Naive thymus-derived CD8-positive, alpha-beta T cell (primary cell): ENCODE results near the gene PRDM11. TPM values are rescaled to one million over a fixed set of nuclear protein-coding genes. Genes with fewer than 3 reads are reported as not detected.

Experiments
- ATAC-seq, 2 donors: fragments of 150-1000 bp; cut with Tn5 transposase in 1 of 2; sonication (Bioruptor Pico), chemical (Tn5 transposase) in 1 of 2; 1 replicate in 1 of 2; 2 replicates in 1 of 2; pipeline ENCODE4 v1.10.0; 2021; ENCODE audit warnings: mild to moderate bottlenecking in 2 of 2, moderate library complexity in 2 of 2
- POLR2A ChIA-PET: fragments of 350-600 bp; sonication (Branson Sonifier 250); formaldehyde crosslinking; loops from one replicate; lab custom pipeline; 2021; ENCODE audit warnings: antibody characterized with exemption; lab: Charles Lee
- DNase-seq, 10 donors: peaks; one replicate each; pipeline versions ENCODE4 v3.0.0 to v3.0.0-alpha.2; 2020 to 2022
- H3K27ac Mint-ChIP-seq, 10 donors: one replicate each; pipeline ENCODE4 v1.8.0; 2020 to 2022; ENCODE audit warnings: mild to moderate bottlenecking in 10 of 10, mixed read lengths in 10 of 10, moderate library complexity in 4 of 10, inconsistent platforms in 1 of 10
- H3K27me3 Mint-ChIP-seq, 5 donors: one replicate each; pipeline ENCODE4 v1.8.0; 2021 to 2022; ENCODE audit warnings: mixed read lengths in 5 of 5
- H3K36me3 Mint-ChIP-seq, 3 donors: one replicate each; pipeline ENCODE4 v1.8.0; 2020 to 2022; ENCODE audit warnings: mixed read lengths in 3 of 3, mild to moderate bottlenecking in 2 of 3, inconsistent platforms in 1 of 3
- H3K4me1 Mint-ChIP-seq, 4 donors: one replicate each; pipeline ENCODE4 v1.8.0; 2021 to 2022; ENCODE audit warnings: mixed read lengths in 4 of 4
- H3K4me3 Mint-ChIP-seq, 10 donors: one replicate each; pipeline ENCODE4 v1.8.0; 2020 to 2022; ENCODE audit warnings: mild to moderate bottlenecking in 10 of 10, mixed read lengths in 10 of 10, moderate library complexity in 6 of 10, inconsistent platforms in 1 of 10
- H3K9me3 Mint-ChIP-seq, 9 donors: one replicate each; pipeline ENCODE4 v1.8.0; 2020 to 2022; ENCODE audit warnings: mixed read lengths in 9 of 9, mild to moderate bottlenecking in 3 of 9, inconsistent platforms in 1 of 9, moderate library complexity in 1 of 9
- polyA plus RNA-seq, 3 donors: library from polyadenylated mRNA; unstranded; fragments of 300-500 nt; fragmentation: Illumina TruSeq; gene quantifications; one replicate each; pipeline ENCODE4 v1.2.3, GENCODE V29; 2021
- total RNA-seq, 8 experiments: library from RNA in 2 of 8; stranded (reverse) in 2 of 8; gene quantifications; one replicate each; pipeline ENCODE4 v1.2.3 and lab custom pipeline; 2021 to 2026

PRDM11 gene
- total RNA-seq (10 to 100 TPM; 10.3 to 12.0 TPM), polyA plus RNA-seq (1 to 10 TPM in 1 of 3 donors, under 1 TPM in 2; 0.49 to 1.4 (median 0.87) TPM), total RNA-seq (lab: John Stamatoyannopoulos, UW) (10.8 to 21.1 (median 16.5) reads per million in 6 experiments)

DNA sequence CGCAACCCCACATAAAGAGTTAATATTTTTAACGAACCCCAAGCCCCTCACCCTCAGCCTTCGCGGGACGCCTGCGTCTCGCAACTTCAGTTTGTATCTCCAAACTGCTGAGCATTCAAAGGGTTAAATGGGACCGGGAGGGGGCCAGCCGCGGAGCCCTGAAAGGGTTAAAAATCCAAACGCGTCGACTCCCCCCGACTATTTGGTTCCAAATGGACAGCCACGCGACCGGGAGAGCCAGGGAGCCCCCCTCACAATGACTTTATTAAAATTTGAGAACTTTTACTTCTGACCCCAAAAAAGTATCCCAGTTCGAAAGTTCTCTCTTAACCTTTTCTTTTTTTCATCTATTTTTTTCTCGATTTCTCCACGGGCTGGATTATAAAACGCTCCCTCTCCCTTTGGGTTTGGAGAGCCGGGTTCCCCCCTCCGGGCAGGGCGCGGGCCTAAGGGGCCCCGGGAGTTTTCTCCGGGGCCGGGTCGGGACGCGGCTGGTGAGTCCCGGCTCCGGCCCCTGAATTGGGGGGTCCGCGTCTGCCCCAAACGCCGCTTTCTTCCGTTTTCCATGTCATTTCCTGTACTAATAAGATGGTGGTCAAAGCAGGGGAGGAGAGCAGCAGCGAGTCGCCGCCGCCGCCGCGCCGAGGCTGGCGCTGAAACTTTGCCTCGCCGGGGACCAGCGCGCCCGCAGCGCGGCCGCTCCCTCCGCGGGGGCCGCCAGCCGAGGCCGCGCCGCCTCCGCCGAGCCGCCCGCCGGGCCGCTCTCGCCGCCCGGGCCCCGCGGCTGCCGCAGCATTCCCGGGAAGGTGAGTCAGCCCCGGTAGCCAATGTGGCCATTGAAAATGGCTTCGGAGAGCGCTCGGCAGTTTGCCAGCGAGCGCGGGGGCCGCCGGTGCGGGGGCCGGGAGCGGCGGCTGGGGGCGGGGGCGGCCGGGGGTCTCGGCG lies at the start of gene PRDM11:
TSS of gene PRDM11 (plus strand) at position 568 of the 945 bp plus-strand sequence. CDS start 35,128 bp downstream, outside the sequence.
- Mint-ChIP-seq H3K4me1 (peaks cover 21 to 45% (median 37%) of the 10 kb centered on the region in 4 donors), H3K27me3 (peaks cover 6 to 14% (median 12%) of the 10 kb centered on the region in 5 donors), H3K9me3 (no peaks in the 10 kb centered on the region), H3K4me3 (peak within 1 kb of the TSS; percentile 85 to 96 (median 92)), H3K36me3 (no peaks in the 10 kb centered on the region), H3K27ac (peak within 1 kb of the TSS; percentile 88 to 96 (median 94))
- POLR2A ChIA-PET, result interaction anchor here (0.7 to 0.9 kb wide), 2 partner anchors 66 to 208 kb away, joined by 3 to 4 read pairs; no protein-coding TSS in a partner anchor
- DNase-seq (peak in 8 of 10 donors; percentile 11 to 71 (median 52)), ATAC-seq (peak; percentile 47 to 55)

DNA sequence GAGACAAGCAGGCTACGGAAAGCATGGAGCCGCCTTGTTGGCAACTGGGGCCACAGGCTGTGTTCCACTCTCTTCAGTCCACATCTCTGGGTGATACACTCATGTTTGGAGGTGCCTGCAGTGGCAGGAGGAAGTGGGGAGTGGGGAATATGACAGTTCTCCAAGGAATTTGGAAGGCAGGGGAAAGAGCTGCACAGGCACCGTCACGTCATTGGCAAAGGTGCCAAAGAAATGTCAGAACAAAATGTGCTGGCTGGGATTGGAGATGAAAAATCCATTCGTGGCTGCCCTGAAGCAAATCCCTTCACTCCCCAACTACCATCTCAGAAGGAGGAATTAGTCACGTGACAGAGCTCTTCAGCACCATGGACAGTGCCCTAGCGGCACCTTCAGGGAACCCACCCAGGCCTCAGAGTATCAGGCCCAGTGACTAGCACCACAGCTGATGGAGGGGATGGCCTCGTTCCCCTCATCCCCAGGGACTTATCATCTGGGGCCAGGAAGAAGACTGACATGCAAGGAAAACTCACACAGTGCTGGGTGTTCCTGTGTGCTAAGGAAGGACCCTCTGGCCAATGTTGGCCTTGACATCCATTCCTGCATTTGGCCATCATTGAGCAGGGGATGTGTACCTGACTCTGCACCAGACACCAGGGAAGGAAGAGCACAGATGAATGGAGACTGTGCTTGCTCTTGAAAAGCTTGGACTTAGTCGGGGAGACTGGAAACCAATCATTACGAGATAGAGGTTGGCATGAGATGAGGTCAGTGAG lies 48.5 kb upstream of the PRDM11 start:
- ATAC-seq (no peak), DNase-seq (peak in 4 of 10 donors; percentile 20 to 39 (median 31))
- Mint-ChIP-seq H3K4me3 (no peak overlapping the region), H3K4me1 (peaks cover 20 to 40% (median 33%) of the 10 kb centered on the region in 4 donors), H3K36me3 (peaks cover 0 to 2% (median 0%) of the 10 kb centered on the region in 3 donors), H3K27me3 (peaks cover 0 to 12% (median 6%) of the 10 kb centered on the region in 5 donors), H3K27ac (no peak overlapping the region), H3K9me3 (no peaks in the 10 kb centered on the region)
- POLR2A ChIA-PET, result interaction anchor here (1.1 kb wide), 1 partner anchor 24 kb away, joined by 3 read pairs; no protein-coding TSS in a partner anchor

DNA sequence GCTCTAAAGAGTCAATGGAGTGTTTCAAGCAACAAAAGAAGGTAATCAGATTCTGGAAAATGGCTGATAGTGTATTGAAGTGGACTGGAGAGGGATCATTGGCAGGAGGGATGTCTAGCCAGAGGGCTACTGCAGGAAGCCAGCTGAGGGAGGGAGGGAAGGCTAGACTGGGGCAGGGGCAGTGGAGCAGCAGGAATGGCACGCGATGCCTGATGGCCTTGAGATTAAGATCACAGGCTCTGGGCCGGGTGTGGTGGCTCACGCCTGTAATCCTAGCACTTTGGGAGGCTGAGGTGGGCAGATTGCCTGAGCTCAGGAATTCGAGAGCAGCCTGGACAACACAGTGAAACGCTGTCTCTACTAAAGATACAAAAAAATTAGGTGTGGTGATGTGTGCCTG lies 47.5 kb upstream of the PRDM11 start:
- H3K27me3 Mint-ChIP-seq, result peaks cover 0 to 12% (median 6%) of the 10 kb centered on the region in 5 donors
- peaks cover 15 to 34% (median 27%) of the 10 kb centered on the region in 4 donors for H3K4me1 Mint-ChIP-seq
- POLR2A ChIA-PET, result interaction anchor here (1.1 kb wide), 1 partner anchor 25 kb away, joined by 3 read pairs; no protein-coding TSS in a partner anchor
- ATAC-seq (no peak), DNase-seq (peak in 1 of 10 donors; percentile 12)
- H3K9me3 Mint-ChIP-seq, result no peaks in the 10 kb centered on the region
- peaks cover 0 to 2% (median 0%) of the 10 kb centered on the region in 3 donors for H3K36me3 Mint-ChIP-seq
- H3K4me3 Mint-ChIP-seq, result no peak overlapping the region
- peak overlapping the region in 2 of 10 donors; percentile 28 to 78 for H3K27ac Mint-ChIP-seq

DNA sequence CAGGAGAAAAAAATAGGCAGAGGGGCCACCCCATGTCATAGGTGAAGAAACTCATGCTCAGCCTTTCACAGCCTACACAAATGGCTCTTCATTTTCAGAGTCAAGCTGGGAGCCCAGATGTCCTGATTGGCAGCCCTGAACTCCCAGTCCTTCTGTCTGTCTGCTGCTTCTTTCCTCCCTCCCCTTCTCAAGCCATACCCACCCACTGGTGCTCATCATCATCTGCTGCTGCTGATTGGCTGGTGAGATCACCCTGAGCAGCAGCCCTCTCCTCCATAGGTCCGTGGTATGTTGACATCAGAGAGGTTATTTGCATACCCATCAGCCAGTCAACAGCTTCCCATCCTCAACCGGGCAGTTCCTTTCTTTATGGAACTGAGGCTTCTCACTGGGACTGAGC lies 46.1 kb upstream of the PRDM11 start:
- DNase-seq (peak in 1 of 10 donors; percentile 14), ATAC-seq (peak in 1 of 2 donors; percentile 46)
- Mint-ChIP-seq H3K36me3 (peaks cover 0 to 2% (median 0%) of the 10 kb centered on the region in 3 donors), H3K27ac (peak overlapping the region in 4 of 10 donors; percentile 3 to 49 (median 34)), H3K27me3 (peaks cover 0 to 10% (median 6%) of the 10 kb centered on the region in 5 donors), H3K4me1 (peaks cover 13 to 32% (median 24%) of the 10 kb centered on the region in 4 donors), H3K4me3 (no peak overlapping the region), H3K9me3 (no peaks in the 10 kb centered on the region)
- POLR2A ChIA-PET, result interaction anchor here (0.9 kb wide), 1 partner anchor 150 kb away, joined by 3 read pairs; the partner anchor contains the start of gene TP53I11

DNA sequence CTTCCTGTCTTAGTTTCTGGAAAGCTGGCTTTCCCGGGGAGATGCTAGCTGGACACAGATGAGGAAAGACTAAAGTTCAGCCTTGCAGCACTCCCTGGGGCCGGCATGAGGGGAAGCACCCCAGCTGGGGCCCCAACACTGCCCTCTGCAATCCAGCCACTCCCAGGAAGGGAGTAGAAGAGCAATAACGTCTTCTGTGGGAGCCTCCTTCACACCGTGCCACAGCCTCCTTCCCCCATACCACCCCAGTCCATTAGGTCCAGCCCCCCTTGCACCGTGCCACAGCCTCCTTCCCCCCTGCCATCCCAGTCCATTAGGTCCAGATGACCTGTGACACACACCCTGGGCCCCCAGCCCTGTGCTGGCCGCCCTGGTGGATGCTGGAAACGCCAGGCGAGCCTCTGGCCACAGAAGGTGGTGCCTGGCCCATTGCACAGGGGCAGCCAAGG lies 44.1 kb upstream of the PRDM11 start:
- peak in 1 of 2 donors; percentile 5 for ATAC-seq
- Mint-ChIP-seq H3K4me3 (peak overlapping the region in 5 of 10 donors; percentile 26 to 77 (median 67)), H3K27ac (peak overlapping the region in 7 of 10 donors; percentile 9 to 88 (median 63)), H3K9me3 (no peaks in the 10 kb centered on the region), H3K36me3 (peaks cover 0 to 2% (median 0%) of the 10 kb centered on the region in 3 donors), H3K27me3 (peaks cover 0 to 8% (median 6%) of the 10 kb centered on the region in 5 donors), H3K4me1 (peaks cover 12 to 35% (median 25%) of the 10 kb centered on the region in 4 donors)
- peak in 1 of 10 donors; percentile 7 for DNase-seq
- POLR2A ChIA-PET, result interaction anchor here (0.9 to 4.4 kb wide), 6 partner anchors 9 to 175 kb away, joined by 3 to 41 read pairs (median 4); no protein-coding TSS in a partner anchor

DNA sequence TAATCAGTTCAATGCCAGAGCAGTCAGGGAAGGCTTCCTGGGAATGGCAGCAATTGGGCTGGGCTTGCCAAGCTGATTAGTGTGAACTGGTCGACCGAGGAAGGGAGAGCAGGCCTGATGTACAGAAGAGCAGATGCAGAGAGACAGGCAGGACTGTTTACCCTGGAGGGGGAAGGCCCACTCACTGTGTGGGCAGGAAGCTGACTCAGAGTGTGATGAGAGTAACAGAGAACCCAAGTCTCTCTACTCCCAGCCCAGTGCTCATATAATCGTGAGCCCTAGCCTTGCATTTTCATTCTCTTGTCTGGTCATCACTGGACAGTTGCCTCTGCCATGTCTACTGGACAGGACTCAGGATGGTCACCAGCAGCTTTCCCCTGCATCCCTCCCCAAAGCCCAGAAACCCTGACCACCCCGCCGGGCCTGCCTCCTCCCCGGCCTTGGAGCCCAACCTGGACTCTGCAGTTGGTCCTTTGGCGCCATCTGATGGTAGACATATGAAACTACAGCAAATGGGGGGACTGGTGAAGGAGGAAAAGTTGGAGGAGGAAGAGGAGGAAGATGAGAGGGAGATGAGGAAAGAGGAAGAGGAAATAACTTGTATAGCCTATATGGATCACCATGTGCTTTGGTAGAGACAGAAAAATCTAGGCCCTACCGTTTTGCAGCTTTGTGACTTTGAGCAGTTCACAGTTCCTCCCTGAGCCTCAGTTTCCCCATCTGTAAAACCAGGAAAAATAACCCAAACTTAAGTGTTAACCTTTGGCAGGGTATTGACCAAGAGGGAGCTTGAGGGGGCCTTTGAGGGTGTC lies 43.4 kb upstream of the PRDM11 start:
- ATAC-seq, result peak; percentile 79 to 98
- Mint-ChIP-seq H3K4me1 (peaks cover 12 to 34% (median 25%) of the 10 kb centered on the region in 4 donors), H3K27me3 (peaks cover 0 to 8% (median 6%) of the 10 kb centered on the region in 5 donors), H3K4me3 (peak overlapping the region in 9 of 10 donors; percentile 26 to 77 (median 64)), H3K36me3 (peaks cover 0 to 2% (median 0%) of the 10 kb centered on the region in 3 donors), H3K9me3 (no peaks in the 10 kb centered on the region), H3K27ac (peak overlapping the region in 7 of 10 donors; percentile 1 to 88 (median 81))
- POLR2A ChIA-PET, result interaction anchor here (0.9 to 4.4 kb wide), 7 partner anchors 9 to 176 kb away, joined by 3 to 41 read pairs (median 4); no protein-coding TSS in a partner anchor
- DNase-seq, result peak in 9 of 10 donors; percentile 30 to 83 (median 52)

DNA sequence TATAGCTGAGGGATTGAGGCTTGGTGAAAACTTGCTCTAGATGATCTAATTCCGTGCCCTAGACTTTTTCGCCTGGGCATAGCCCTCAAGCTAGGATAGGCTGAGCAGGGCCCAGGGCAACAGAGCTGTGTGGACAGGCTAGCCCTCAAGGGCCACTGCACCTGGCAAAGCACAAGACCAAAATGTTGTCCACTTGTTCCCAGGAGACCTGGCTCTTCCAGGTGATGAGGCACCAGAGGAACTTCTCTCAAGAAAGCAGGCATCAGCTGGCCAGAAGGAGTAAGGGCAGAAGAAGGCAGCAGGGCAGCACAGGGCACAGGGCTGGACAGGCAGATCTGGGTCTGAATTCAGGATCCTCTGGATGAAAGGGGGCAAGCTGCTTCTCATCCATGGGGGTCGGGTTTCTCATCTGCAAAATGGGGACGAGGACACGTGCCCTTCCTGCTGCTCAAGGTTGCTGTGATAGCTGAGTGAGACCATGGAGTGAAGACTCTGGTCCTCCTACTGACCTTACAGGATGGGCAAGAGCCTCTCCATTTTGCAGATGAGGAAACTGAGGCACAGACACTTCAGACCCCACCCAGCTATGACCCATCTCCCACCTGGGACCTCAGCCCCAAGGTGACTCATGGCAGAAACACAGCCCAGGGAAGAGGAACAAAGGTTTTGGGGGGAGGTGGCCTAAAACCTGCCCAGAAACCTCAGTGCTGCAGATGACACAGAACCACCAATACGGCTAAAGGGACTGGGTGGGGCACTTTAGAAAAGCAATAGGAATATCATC lies 42.2 kb upstream of the PRDM11 start:
- POLR2A ChIA-PET, result interaction anchor here (1.7 to 4.4 kb wide), 2 partner anchors 31 to 167 kb away, joined by 6 to 41 read pairs; no protein-coding TSS in a partner anchor
- Mint-ChIP-seq H3K27me3 (peaks cover 2 to 4% (median 3%) of the 10 kb centered on the region in 5 donors), H3K4me3 (no peak overlapping the region), H3K4me1 (peaks cover 12 to 32% (median 25%) of the 10 kb centered on the region in 4 donors), H3K27ac (peak overlapping the region in 2 of 10 donors; percentile 5 to 9), H3K9me3 (no peaks in the 10 kb centered on the region), H3K36me3 (no peaks in the 10 kb centered on the region)
- peak in 1 of 10 donors; percentile 12 for DNase-seq
- no peak for ATAC-seq

DNA sequence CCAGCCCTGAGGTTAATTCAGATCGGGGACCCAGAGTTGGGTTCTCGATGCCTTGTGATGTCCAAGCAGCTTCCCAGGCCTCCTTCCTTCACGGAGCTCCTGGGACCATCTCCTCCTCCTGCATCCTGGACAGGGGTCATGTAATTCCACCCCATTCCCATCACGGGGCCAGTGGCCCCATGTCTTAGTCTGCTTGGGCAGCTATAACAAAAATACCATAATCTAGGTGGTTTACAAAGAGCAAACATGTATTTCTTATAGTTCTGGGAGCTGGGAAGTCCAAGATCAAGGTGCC lies 41.7 kb upstream of the PRDM11 start:
- H3K9me3 Mint-ChIP-seq, result no peaks in the 10 kb centered on the region
- peaks cover 3 to 9% (median 5%) of the 10 kb centered on the region in 5 donors for H3K27me3 Mint-ChIP-seq
- no peak for DNase-seq
- H3K4me3 Mint-ChIP-seq, result no peak overlapping the region
- H3K27ac Mint-ChIP-seq, result no peak overlapping the region
- H3K36me3 Mint-ChIP-seq, result no peaks in the 10 kb centered on the region
- no peak for ATAC-seq
- POLR2A ChIA-PET, result interaction anchor here (4.4 kb wide), 1 partner anchor 168 kb away, joined by 41 read pairs; no protein-coding TSS in a partner anchor
- H3K4me1 Mint-ChIP-seq, result peaks cover 12 to 32% (median 25%) of the 10 kb centered on the region in 4 donors

DNA sequence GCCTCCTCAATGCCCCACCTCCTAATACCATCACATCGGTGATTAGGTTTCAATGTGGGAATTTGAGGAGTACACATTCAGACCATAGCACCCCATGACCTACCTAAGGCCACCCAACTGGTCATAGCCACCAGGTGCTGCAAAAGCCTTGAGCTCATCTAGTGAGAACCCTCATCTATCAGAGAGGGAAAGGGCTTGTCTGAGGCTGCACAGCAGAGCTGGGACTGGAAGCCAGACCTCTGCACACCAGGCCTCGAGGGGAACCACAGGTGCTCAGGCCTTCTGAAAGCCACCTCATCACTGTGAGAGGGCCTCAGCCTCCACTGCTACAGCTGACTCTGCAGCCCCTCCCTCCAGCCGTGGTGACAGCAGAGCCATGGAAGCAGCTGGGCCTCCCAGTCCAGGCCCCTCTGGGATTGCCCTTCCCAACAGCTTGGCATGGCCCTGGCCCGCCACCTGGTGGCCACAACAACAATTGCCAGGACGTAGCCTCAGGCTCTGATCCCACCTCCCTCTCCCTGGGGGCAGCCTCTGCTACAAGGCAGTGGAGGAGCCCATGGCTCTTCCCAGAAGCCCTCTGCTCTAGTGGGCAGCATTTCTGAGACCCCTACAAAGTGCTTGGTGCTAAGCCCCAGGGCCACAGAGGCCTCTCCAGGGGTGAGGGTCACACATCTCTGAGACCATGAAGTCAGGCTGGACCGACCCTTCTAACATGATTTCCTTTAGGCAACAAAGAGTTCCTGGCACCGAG lies 41.0 kb upstream of the PRDM11 start:
- POLR2A ChIA-PET, result interaction anchor here (4.4 kb wide), 1 partner anchor 168 kb away, joined by 41 read pairs; no protein-coding TSS in a partner anchor
- Mint-ChIP-seq H3K4me3 (no peak overlapping the region), H3K9me3 (no peaks in the 10 kb centered on the region), H3K36me3 (no peaks in the 10 kb centered on the region), H3K4me1 (peaks cover 11 to 29% (median 24%) of the 10 kb centered on the region in 4 donors), H3K27me3 (peaks cover 3 to 16% (median 7%) of the 10 kb centered on the region in 5 donors), H3K27ac (peak overlapping the region in 2 of 10 donors; percentile 8 to 9)
- peak; percentile 30 to 78 (median 55) for DNase-seq
- peak; percentile 52 to 67 for ATAC-seq
